Loucy (cell line): ENCODE measurements around the gene KRT14.

Source experiments
- H2AFZ ChIP-seq: fragments of 200-600 bp; sonication (generic); 2 replicates; pipeline ENCODE4 v1.6.0; 2016; ENCODE audit warnings: antibody characterized with exemption, mild to moderate bottlenecking, low read length, moderate library complexity
- H3F3A ChIP-seq: fragments of 200-600 bp; 2 replicates; pipeline ENCODE4 v1.6.0; 2016; ENCODE audit warnings: antibody characterized with exemption, low read depth, mild to moderate bottlenecking
- H3K27me3 ChIP-seq: fragments of 200-600 bp; sonication (generic); 2 replicates; pipeline ENCODE4 v1.6.1; 2014; ENCODE audit warnings: low read length, mild to moderate bottlenecking; ENCODE audit not compliant: insufficient read depth, poor library complexity, severe bottlenecking
- H3K36me3 ChIP-seq: fragments of 200-600 bp; sonication (generic); 2 replicates; pipeline ENCODE4 v1.6.1; 2016; ENCODE audit warnings: low read length; ENCODE audit not compliant: insufficient read depth
- H3K4me1 ChIP-seq: fragments of 200-600 bp; sonication (generic); 2 replicates; pipeline ENCODE4 v1.5.1; 2014; ENCODE audit warnings: low read length, mild to moderate bottlenecking; ENCODE audit not compliant: insufficient read depth, poor library complexity, severe bottlenecking
- H3K4me2 ChIP-seq: fragments of 200-600 bp; sonication (generic); 2 replicates; pipeline ENCODE4 v1.6.0; 2014; ENCODE audit warnings: antibody characterized with exemption, low read length, low read depth, mild to moderate bottlenecking; ENCODE audit not compliant: poor library complexity, severe bottlenecking
- H3K4me3 ChIP-seq: fragments of 200-600 bp; sonication (generic); 2 replicates; pipeline ENCODE4 v1.5.1; 2014; ENCODE audit warnings: low read length, mild to moderate bottlenecking, mixed read lengths; ENCODE audit not compliant: poor library complexity, severe bottlenecking
- H3K79me2 ChIP-seq: fragments of 200-600 bp; sonication (generic); 2 replicates; pipeline ENCODE4 v1.6.1; 2014; ENCODE audit warnings: low read length; ENCODE audit not compliant: insufficient read depth
- H3K9ac ChIP-seq: fragments of 200-600 bp; sonication (generic); 2 replicates; pipeline ENCODE4 v1.6.0; 2014; ENCODE audit warnings: mild to moderate bottlenecking, low read depth, low read length, moderate library complexity; ENCODE audit not compliant: poor library complexity, severe bottlenecking
- H3K9me2 ChIP-seq: fragments of 200-600 bp; sonication (generic); replicated peaks from 2 replicates; pipeline ENCODE4 v1.6.1; 2016; ENCODE audit warnings: low read depth, low read length, mixed read lengths
- H3K9me3 ChIP-seq: fragments of 200-600 bp; sonication (generic); 2 replicates; pipeline ENCODE4 v1.6.1; 2014; ENCODE audit warnings: mild to moderate bottlenecking, antibody characterized with exemption, low read length, low read depth; ENCODE audit not compliant: insufficient read depth
- H4K20me1 ChIP-seq: fragments of 200-600 bp; sonication (generic); 2 replicates; pipeline ENCODE4 v1.6.0; 2014; ENCODE audit warnings: antibody characterized with exemption, low read length, mild to moderate bottlenecking; ENCODE audit not compliant: insufficient read depth, poor library complexity, severe bottlenecking
- EZH2phosphoT487 ChIP-seq: fragments of 200-600 bp; IDR thresholded peaks from 2 replicates; pipeline ENCODE4 v1.6.1; 2018; ENCODE audit warnings: antibody characterized with exemption, mild to moderate bottlenecking, moderate library complexity, borderline replicate concordance
- TF ChIP-seq, protein P1 (sequence below): fragments of 200-600 bp; sonication (generic); conservative IDR thresholded peaks from 2 replicates; pipeline ENCODE4 v1.5.1; 2014; ENCODE audit warnings: mild to moderate bottlenecking, antibody characterized with exemption, low read length

Gene KRT14

GRCh38 chr17:41551365-41551764 lies 35.3 kb downstream of the KRT14 start:
- TF ChIP-seq EZH2phosphoT487, result no peak
- TF ChIP-seq, protein P1, sequence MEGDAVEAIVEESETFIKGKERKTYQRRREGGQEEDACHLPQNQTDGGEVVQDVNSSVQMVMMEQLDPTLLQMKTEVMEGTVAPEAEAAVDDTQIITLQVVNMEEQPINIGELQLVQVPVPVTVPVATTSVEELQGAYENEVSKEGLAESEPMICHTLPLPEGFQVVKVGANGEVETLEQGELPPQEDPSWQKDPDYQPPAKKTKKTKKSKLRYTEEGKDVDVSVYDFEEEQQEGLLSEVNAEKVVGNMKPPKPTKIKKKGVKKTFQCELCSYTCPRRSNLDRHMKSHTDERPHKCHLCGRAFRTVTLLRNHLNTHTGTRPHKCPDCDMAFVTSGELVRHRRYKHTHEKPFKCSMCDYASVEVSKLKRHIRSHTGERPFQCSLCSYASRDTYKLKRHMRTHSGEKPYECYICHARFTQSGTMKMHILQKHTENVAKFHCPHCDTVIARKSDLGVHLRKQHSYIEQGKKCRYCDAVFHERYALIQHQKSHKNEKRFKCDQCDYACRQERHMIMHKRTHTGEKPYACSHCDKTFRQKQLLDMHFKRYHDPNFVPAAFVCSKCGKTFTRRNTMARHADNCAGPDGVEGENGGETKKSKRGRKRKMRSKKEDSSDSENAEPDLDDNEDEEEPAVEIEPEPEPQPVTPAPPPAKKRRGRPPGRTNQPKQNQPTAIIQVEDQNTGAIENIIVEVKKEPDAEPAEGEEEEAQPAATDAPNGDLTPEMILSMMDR, result no peak
- Histone ChIP-seq H4K20me1 (no peaks in the 10 kb centered on the region), H3K36me3 (no peaks in the 10 kb centered on the region), H3K4me2 (no peak overlapping the region), H3K9me2 (no peaks in the 10 kb centered on the region), H3K79me2 (no peaks in the 10 kb centered on the region), H3K4me1 (no peaks in the 10 kb centered on the region), H3K9ac (no peak overlapping the region), H2AFZ (no peak overlapping the region), H3F3A (no peaks in the 10 kb centered on the region), H3K27me3 (no peaks in the 10 kb centered on the region), H3K9me3 (no peaks in the 10 kb centered on the region), H3K4me3 (no peak overlapping the region)

- Histone ChIP-seq H3F3A (no peaks in the 10 kb centered on the region), H2AFZ (0 out of 2 replicates have a peak overlapping the region, but pooled peaks have one; percentile 61), H3K27me3 (no peaks in the 10 kb centered on the region), H3K4me2 (no peak overlapping the region), H3K79me2 (no peaks in the 10 kb centered on the region), H4K20me1 (no peaks in the 10 kb centered on the region), H3K9me2 (no peaks in the 10 kb centered on the region), H3K9ac (no peak overlapping the region), H3K4me1 (no peaks in the 10 kb centered on the region), H3K36me3 (no peaks in the 10 kb centered on the region), H3K9me3 (no peaks in the 10 kb centered on the region), H3K4me3 (no peak overlapping the region)
- TF ChIP-seq, protein P1, result no peak
- TF ChIP-seq EZH2phosphoT487, result no peak
Measured at GRCh38 chr17:41549596-41550039, 37.1 kb downstream of the KRT14 start.

DNA sequence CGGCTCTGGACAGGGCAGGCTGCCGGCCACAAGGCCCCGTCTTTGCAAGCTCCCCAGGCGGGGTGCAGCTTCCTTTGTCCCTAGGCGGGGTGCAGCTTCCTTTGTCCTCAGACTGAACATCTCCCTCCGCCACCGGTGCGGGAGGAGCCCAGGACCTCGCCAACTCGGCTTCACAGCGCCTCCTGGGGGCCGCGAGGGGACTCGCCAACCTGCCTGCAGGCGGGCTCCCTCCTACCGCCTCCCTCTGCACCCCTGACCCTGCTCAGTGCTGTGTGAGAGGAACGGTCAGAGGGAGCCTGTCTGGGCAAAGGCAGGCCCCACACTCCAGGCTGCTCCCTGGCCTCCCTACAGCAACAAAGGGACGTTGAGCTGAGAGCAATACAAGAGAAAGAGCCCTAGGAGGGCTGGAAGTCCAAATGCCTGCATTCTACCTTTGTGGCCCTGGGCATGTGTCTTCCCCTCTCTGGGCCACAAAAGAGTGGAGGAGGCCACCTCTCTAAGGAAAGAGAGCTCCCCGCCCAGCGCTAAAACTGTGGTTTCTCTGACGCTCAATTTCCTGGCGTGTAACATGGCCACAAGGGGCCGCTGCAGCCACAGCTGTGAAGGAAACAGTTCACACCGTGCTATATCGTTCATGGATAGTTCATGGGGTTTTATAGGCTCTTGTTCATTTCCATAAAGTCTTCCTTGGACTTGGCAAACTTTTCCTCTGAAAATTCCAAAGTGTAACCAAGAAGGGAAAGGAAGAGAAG lies 37.7 kb downstream of the KRT14 start:
- Histone ChIP-seq H3K9me2 (no peaks in the 10 kb centered on the region), H3K36me3 (no peaks in the 10 kb centered on the region), H3K27me3 (no peaks in the 10 kb centered on the region), H2AFZ (0 out of 2 replicates have a peak overlapping the region, but pooled peaks have one; percentile 61), H3F3A (no peaks in the 10 kb centered on the region), H3K4me2 (no peak overlapping the region), H3K79me2 (no peaks in the 10 kb centered on the region), H3K9ac (no peak overlapping the region), H3K9me3 (no peaks in the 10 kb centered on the region), H3K4me3 (no peak overlapping the region), H3K4me1 (no peaks in the 10 kb centered on the region), H4K20me1 (no peaks in the 10 kb centered on the region)
- TF ChIP-seq, protein P1, result peak; percentile 97
- no peak for TF ChIP-seq EZH2phosphoT487
